ENCODE data around the gene FUT7.
A peak's percentile ranks its signal among the peaks of the same experiment; 100 is the strongest.

FUT7 gene, protein sequence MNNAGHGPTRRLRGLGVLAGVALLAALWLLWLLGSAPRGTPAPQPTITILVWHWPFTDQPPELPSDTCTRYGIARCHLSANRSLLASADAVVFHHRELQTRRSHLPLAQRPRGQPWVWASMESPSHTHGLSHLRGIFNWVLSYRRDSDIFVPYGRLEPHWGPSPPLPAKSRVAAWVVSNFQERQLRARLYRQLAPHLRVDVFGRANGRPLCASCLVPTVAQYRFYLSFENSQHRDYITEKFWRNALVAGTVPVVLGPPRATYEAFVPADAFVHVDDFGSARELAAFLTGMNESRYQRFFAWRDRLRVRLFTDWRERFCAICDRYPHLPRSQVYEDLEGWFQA

GRCh38 chr9:137031904-137032640 lies at the start of gene FUT7:
FUT7 (minus strand) TSS chr9:137032088; CDS start chr9:137031991, 97 bp downstream.
- FAIRE-seq = no peak
- no peak for DNase-seq (ENCODE audit: low spot score)

DNA sequence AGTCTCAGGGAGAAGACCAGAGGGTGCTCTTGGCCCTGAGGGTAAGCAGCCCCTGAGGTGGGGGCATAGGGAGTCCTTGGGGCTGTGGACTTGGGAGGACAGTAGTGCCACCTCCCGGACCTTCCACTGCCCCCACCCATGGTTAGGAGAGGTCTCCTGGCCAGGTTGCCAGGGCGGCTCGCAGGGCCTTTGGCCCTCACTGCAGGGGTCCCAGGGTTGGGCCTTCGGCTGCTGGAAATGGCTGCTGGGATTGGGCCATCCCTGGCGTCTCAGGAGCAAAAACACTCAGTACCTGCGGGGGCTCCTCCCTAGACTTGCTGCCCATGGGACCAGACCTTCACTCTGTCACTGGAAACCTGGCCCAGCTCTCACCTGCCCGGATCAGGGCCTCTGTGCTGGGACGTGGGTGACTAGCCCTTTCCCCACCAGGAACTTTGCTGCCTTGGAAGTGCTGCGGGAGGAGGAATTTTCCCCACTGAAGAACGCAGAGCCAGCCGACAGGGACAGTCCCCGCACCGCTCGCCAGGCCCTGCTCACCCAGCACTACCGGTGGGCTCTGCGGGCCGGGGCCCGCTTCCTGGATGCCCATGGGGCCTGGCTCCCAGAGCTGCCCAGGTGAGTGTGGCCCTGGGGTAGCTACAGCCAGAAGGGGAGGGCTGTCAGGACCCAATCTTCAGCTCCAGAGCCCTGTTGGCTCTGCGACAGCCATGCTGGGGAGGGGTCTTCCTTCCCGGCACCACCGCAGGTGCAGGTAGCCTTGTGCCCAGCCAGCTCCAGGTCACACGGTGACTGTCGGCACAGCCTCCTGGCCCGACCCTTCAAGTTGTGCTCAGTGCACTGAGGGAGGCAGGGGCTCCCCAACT lies 48.6 kb upstream of the FUT7 start:
- no peak for FAIRE-seq

DNA sequence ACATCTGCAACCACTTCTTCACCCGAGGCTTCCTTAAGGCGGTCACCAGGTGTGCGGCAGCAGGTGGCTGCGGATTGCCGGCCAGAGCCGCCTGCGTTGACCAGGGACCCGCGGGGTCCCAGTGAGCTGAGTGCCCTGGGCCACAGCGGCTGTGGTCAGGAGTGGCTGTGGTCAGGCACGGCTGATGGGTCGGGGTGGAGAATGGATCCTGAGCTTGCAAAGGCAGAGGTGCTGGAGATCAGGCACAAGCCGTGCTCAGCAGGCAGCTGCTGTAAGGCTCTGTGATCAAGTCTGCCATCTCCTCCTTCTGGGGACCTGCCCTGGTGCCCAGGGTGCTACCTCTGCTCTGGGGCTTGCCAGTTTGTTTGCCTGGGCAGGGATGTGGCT lies 47.5 kb upstream of the FUT7 start:
- FAIRE-seq (no peak), DNase-seq (ENCODE audit: low spot score) (no peak)

More for the DNA sequence above, 48.6 kb upstream of the FUT7 start:
- no peak for DNase-seq (ENCODE audit: low spot score)

DNA sequence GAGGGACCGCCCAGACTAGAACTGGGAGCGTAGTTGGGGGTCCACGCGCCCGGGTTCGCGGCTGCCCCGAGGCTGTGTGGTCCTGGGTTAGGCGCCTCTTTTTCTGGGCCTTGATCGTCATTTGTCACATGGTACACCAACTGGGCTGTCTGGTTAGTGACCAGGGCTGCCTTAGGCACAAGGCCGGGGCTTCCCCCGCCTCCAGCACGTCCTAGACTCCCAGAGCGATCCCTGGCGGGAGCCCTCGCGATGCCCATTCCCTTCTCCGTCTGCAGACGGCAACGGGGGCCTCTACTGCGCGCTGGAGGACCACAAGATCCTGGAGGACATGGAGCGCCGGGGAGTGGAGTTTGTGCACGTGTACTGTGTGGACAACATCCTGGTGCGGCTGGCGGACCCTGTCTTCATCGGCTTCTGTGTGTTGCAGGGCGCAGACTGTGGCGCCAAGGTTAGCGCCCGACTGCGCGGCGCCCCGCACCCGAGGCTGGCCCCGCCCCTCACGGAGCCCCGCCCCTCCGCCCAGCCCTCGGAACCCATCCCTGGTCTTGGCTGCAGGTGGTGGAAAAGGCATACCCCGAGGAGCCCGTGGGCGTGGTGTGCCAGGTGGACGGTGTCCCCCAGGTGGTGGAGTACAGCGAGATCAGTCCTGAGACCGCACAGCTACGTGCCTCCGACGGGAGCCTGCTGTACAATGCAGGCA lies 47.0 kb upstream of the FUT7 start:
- no peak for DNase-seq (ENCODE audit: low spot score)
- FAIRE-seq = no peak

DNA sequence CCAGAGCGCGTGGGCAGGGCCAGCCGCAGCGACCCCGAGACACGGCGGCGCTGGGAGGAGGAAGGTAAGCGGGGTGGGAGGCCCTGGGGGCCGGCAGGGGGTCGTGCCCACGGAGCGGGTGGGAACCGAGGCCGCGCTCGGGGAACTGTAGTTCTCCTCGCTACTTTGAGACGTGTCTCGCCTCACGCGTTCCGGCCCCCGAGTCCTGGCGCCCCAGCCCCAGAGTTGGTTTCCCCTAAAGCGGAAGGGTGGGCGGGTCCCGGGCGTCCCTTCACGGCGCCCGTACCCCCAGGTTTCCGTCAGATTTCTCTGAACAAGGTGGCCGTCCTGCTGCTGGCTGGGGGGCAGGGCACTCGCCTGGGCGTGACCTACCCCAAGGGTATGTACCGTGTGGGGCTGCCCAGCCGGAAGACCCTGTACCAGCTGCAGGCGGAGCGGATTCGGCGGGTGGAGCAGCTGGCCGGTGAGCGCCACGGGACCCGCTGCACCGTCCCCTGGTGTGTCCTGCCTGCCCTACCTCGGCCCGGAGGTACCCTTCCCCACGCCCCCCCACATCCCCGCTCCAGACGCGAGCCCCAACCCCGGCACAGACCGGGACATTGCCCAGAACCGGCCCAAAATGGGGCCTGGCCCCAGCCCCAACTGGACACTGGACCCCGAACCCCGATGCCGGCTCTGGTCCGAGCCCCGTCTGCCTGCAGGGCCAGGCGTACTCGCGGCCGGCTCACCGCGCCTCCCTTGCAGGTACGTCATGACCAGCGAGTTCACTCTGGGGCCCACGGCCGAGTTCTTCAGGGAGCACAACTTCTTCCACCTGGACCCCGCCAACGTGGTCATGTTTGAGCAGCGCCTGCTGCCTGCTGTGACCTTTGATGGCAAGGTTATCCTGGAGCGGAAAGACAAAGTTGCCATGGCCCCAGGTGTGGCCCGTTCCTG lies 46.1 kb upstream of the FUT7 start:
- no peak for FAIRE-seq

GRCh38 chr9:137077010-137077747 lies 45.3 kb upstream of the FUT7 start, which contains the start of gene UAP1L1:
UAP1L1 (plus strand) TSS chr9:137077517; CDS start chr9:137077533, 16 bp downstream.
- FAIRE-seq = no peak
- DNase-seq (ENCODE audit: low spot score) = peak; percentile 17

More for the DNA sequence above, 46.1 kb upstream of the FUT7 start:
- DNase-seq (ENCODE audit: low spot score) = no peak

DNA sequence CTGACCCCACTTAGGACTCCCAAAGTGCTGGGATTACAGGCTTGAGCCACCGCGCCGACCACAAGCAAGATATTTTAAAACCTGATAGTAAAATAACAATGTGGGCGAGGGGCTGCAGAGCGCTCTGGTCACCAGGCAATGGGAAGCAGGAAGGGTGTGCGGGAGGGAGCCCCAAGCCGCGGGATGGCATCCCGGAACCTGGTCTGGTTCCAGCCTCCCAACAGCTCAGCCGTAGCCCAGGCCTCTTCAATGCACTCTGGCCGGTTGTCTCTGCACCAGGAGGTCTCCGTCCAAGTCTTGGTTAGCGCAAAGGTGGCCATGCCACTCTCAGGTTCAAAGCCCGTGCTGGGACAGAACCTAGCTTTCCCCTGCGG lies 44.7 kb upstream of the FUT7 start:
- DNase-seq (ENCODE audit: low spot score) (no peak), FAIRE-seq (no peak)

- DNase-seq (ENCODE audit: low spot score) = no peak
- no peak for FAIRE-seq
Observed at GRCh38 chr9:137075275-137075775, 43.4 kb upstream of the FUT7 start.

DNA sequence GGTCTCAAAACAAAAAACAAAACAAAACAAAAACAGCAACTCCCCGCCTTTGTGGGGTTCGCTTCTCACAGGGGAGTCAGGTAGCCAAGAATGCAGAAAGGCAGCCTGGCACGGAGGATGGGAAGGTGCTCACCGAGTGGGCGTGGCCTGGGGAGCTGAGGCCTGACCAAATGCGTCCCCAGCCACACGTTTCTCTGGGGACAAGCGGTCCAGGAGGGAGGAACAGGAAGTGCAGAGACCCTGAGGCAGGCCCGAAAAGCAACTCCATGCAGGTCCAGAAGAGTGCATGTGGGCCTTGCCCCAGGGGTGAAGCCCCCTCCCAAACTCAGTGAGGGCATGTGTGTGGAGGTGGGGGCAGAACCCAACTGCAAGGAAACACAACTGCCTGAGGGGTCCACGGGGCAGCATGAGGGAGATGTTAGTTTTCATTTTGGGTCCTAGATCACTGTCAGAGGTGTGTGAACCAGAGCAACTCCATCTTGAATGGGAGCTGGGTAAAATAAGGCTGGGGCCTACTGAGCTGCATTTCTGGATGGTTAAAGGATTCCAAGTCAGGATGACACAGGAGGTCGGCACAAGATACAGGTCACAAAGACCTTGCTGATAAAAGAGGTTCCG lies 42.9 kb upstream of the FUT7 start:
- FAIRE-seq (no peak), DNase-seq (ENCODE audit: low spot score) (no peak)

DNA sequence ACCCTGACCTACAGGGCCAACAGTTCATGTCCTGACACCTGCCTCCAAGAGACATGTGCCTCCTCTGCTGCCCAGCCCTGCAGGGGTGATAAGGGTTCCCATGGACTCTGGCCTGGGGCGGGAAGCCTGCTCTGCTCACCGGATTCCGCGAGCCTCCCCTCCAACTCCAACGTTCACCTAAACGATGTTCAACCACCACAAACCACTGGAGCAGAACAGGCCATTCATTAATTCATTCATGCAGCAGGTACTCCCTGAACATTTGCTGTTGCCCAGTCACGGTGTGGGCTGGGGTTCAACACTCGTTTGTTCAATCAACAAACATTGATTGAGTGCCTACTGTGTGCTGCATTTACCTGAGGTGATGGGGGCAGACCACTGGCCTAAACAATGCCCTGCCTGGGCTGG lies 42.1 kb upstream of the FUT7 start:
- DNase-seq (ENCODE audit: low spot score) (no peak), FAIRE-seq (no peak)

GRCh38 chr9:137071282-137071681 lies 39.4 kb upstream of the FUT7 start:
- no peak for DNase-seq (ENCODE audit: low spot score)
- FAIRE-seq = no peak

- DNase-seq (ENCODE audit: low spot score) (peak; percentile 11), FAIRE-seq (no peak)
Observed at GRCh38 chr9:137070906-137071275, 39.0 kb upstream of the FUT7 start.

DNA sequence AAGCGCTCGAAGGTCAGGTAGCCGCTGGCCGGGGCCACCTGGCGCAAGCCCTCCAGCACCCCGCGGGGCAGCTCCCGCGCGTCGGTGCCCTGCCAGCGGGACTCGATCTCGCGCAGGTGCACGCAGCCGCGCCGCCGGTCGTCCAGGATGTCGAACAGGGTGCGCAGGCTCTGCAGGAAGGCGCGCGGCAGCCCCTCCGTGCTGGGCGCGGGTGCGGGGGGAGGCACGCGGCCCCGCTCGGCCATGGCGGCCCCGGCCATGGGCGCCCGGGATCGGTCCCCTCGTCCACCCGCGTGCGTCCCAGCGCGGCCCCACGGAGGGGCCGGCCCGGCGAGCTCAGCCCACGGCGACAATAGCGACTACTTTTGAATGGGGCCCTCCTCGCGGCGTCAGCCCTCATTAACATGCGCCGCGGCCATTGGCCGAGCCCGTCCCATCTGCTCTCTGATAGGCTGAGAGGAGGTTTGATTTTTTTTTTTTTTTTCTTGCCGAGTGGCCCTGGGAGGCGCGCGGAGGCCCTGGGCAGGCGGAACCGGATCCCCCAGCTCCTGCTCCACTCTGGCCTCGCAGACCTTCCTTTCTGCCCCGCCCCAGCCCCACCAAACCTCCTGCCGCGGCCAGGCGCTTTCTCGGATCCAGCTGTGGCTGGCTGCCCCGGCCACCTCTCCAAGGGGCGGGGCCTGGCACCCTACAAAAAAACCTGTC lies 38.5 kb upstream of the FUT7 start, which contains the start of gene SAPCD2:
TSS of gene SAPCD2 (minus strand) at position 357 of the 705 bp plus-strand sequence. CDS start at position 260, 97 bp downstream.
- FAIRE-seq (peak; percentile 88), DNase-seq (ENCODE audit: low spot score) (peak; percentile 85)

DNA sequence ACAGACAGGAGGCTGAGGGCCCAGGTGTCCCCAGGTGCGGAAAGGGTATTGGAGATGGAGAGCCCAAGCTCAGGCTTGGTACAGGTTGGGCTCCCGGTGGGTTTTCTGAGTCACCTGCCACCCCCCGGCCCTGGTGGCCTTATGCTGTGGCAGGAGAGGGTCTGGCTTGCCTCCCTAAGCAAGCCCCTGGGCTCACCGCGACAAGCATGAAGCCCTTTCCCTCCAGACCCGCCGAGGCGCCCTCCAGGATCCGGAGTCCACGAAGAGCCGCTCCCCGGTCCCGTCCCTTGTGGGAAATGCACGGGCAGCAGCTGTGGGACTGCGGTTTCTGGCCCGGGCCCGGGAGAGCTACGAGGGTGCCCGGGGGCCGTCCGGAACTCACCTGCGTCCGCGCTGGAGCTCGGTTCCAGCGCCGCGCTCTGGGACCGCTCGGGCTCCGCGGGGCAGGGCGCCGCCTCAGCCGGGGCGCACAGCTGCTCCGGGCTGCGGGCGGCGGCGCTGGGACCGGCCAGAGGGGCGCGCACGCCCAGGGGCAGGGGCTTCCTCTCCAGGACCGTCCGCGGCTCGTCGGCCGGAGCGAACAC lies 37.7 kb upstream of the FUT7 start:
- DNase-seq (ENCODE audit: low spot score) = no peak
- FAIRE-seq = no peak

GRCh38 chr9:137068539-137069507 lies 36.9 kb upstream of the FUT7 start:
- FAIRE-seq = no peak
- no peak for DNase-seq (ENCODE audit: low spot score)

DNA sequence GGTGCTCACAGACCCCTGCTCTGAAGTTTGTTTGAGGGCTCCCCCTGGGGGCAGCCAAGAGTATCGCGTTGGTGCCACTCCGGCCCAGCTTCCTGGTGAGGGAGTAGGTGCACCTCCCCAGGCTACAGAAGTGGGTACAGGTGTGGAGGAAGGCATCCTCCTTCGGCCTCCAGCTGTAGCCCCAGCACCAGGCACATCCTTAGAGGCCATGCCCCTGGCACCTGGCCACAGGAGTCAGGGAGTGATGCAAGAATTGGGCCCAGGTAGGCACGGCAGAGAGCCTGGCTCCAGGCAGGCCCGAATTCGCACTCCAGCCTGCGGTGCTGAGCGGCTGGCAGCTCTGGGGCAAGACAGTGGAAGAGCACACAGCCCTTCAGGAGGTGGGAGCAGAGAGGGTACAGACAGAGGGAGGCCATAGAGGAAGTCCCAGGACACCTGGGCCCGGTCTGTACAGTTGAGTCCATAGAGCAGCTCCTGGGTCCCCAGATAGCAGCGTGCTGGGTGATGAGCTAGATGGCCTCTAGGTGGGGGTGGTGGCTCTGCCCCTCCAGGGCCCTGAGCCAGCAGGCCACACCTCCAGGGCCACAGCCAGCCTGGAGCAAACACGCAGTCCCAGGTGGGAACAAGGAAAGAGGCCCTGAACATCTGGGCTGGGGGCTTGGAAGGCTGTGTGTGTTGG lies 36.1 kb upstream of the FUT7 start:
- DNase-seq (ENCODE audit: low spot score) (peak; percentile 66), FAIRE-seq (no peak)
